GM21786 (cell line): ENCODE data around the gene SLC26A8.
"Not testable (repeated sequence)": the region's sequence is repeated elsewhere in the genome, so short reads cannot be mapped to it uniquely, and the experiment has no call there.

ENCODE experiments used
- ATAC-seq: cut with Tn5 transposase; IDR thresholded peaks from one replicate; pipeline ENCODE4 v1.9.1; 2021; ENCODE audit not compliant: unreplicated experiment

The SLC26A8 gene

GRCh38 chr6:35919085-35919826 is 105.2 kb downstream of the SLC26A8 start:
- ATAC-seq, result peak; percentile 18

- ATAC-seq, result not testable (repeated sequence)
These were observed 107.5 kb downstream of the SLC26A8 start for GRCh38 chr6:35916893-35917292.

- no peak for ATAC-seq
These were observed 108.4 kb downstream of the SLC26A8 start for GRCh38 chr6:35916056-35916455.

- no peak for ATAC-seq
These were observed 109.9 kb downstream of the SLC26A8 start for GRCh38 chr6:35914536-35914935.

- ATAC-seq, result no peak
These were observed 112.4 kb downstream of the SLC26A8 start for GRCh38 chr6:35911871-35912653.

- not testable (repeated sequence) for ATAC-seq
These were observed 114.9 kb downstream of the SLC26A8 start for GRCh38 chr6:35909571-35909970.

- not testable (repeated sequence) for ATAC-seq
These were observed 115.6 kb downstream of the SLC26A8 start for GRCh38 chr6:35908753-35909401.

GRCh38 chr6:35907750-35908149 is 116.7 kb downstream of the SLC26A8 start:
- ATAC-seq, result no peak

- no peak for ATAC-seq
These were observed 118.0 kb downstream of the SLC26A8 start for GRCh38 chr6:35906499-35906846.

- ATAC-seq, result no peak
These were observed 118.5 kb downstream of the SLC26A8 start for GRCh38 chr6:35905841-35906498.

GRCh38 chr6:35905141-35905785 is 119.2 kb downstream of the SLC26A8 start:
- ATAC-seq, result no peak

GRCh38 chr6:35903679-35904078 is 120.8 kb downstream of the SLC26A8 start:
- ATAC-seq, result no peak

- ATAC-seq, result no peak
These were observed 124.0 kb downstream of the SLC26A8 start for GRCh38 chr6:35900448-35900847.

- no peak for ATAC-seq
These were observed 126.4 kb downstream of the SLC26A8 start for GRCh38 chr6:35898003-35898402.

- ATAC-seq, result no peak
These were observed 127.0 kb downstream of the SLC26A8 start for GRCh38 chr6:35897486-35897885.

- no peak for ATAC-seq
These were observed 127.4 kb downstream of the SLC26A8 start for GRCh38 chr6:35897036-35897435.

- no peak for ATAC-seq
These were observed 128.2 kb downstream of the SLC26A8 start for GRCh38 chr6:35896228-35896627.

GRCh38 chr6:35895560-35895959 is 128.9 kb downstream of the SLC26A8 start:
- no peak for ATAC-seq

GRCh38 chr6:35894776-35895175 is 129.7 kb downstream of the SLC26A8 start:
- no peak for ATAC-seq
